Stimulated activated CD8-positive, alpha-beta memory T cell treated with anti-CD3 and anti-CD28 coated beads, Interleukin-12 subunit alpha, Interleukin-12 subunit beta, amount 100 ng/mL, for 1 hour (primary cell): ENCODE data around the gene STK39.

Source experiments
- DNase-seq: peaks from one replicate; pipeline ENCODE4 v3.0.0-alpha.2; 2020; ENCODE audit warnings: low read depth

The STK39 gene

GRCh38 chr2:168159754-168160585 lies 87.4 kb downstream of the STK39 start:
- DNase-seq = no peak

GRCh38 chr2:168158586-168158985 lies 88.8 kb downstream of the STK39 start:
- no peak for DNase-seq

- DNase-seq = no peak
Measured at GRCh38 chr2:168157926-168158325, 89.5 kb downstream of the STK39 start.

- no peak for DNase-seq
Measured at GRCh38 chr2:168157070-168157469, 90.3 kb downstream of the STK39 start.

GRCh38 chr2:168156661-168157060 lies 90.7 kb downstream of the STK39 start:
- no peak for DNase-seq

- DNase-seq = no peak
Measured at GRCh38 chr2:168155680-168156079, 91.7 kb downstream of the STK39 start.

- no peak for DNase-seq
Measured at GRCh38 chr2:168155046-168155445, 92.3 kb downstream of the STK39 start.

- no peak for DNase-seq
Measured at GRCh38 chr2:168152902-168153530, 94.4 kb downstream of the STK39 start.

GRCh38 chr2:168149986-168150385 lies 97.4 kb downstream of the STK39 start:
- no peak for DNase-seq

- no peak for DNase-seq
Measured at GRCh38 chr2:168149150-168149974, 98.0 kb downstream of the STK39 start.

- no peak for DNase-seq
Measured at GRCh38 chr2:168147830-168148794, 99.3 kb downstream of the STK39 start.

GRCh38 chr2:168146892-168147810 lies 100.2 kb downstream of the STK39 start:
- DNase-seq = no peak

- DNase-seq = no peak
Measured at GRCh38 chr2:168145426-168146310, 101.7 kb downstream of the STK39 start.

- DNase-seq = no peak
Measured at GRCh38 chr2:168145011-168145410, 102.4 kb downstream of the STK39 start.

GRCh38 chr2:168143813-168144212 lies 103.6 kb downstream of the STK39 start:
- no peak for DNase-seq

GRCh38 chr2:168140892-168141291 lies 106.5 kb downstream of the STK39 start:
- DNase-seq = no peak

GRCh38 chr2:168139852-168140251 lies 107.5 kb downstream of the STK39 start:
- no peak for DNase-seq

GRCh38 chr2:168138901-168139300 lies 108.5 kb downstream of the STK39 start:
- DNase-seq = no peak

GRCh38 chr2:168138374-168138773 lies 109.0 kb downstream of the STK39 start:
- no peak for DNase-seq
